ENCODE results near the gene ELOA. TPM values are rescaled to one million over a fixed set of nuclear protein-coding genes. Genes with fewer than 3 reads are reported as not detected.

ELOA gene
- total and polyA plus RNA-seq, 9 of the 15 experiments (the other 6 are each of a cell fraction or from before 2014, with no cell fraction given), result 31.9 to 98.6 (median 61.3) TPM

DNA sequence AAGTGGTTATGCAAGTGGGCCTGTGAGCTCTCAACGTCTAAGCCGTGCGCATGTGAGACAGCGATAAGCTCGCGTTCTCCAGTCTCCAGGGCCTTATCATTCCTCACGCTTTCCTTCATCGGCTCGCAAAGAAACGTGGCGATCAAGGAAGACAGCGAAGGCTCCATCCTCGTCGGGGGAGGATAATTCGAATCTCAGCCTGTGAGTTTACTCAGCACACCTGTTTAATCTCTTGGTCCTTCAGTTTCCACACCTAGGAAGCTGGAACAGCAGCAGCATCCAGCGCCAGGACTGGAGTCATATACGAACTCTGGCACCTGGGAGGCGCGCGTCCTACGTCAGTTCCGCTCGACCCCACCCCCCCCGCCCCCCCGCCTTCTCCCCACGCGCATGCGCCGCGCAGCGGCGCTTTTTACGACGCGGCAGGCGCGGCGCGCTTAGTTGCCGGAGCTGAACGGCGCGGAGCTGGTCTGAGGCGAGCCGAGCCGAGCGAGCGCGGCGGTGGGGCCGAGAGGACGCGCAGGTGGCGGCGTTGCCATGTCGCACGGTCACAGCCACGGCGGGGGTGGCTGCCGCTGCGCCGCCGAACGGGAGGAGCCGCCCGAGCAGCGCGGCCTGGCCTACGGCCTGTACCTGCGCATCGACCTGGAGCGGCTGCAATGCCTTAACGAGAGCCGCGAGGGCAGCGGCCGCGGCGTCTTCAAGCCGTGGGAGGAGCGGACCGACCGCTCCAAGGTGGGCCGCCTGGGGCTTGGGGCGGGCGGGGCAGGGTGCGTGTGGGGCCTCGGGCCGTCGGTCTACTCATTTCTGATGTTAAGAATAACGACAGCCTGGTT is 34.9 kb downstream of the ELOA start, which contains the start of gene PITHD1 (continued):
- peak; percentile 98 for TF ChIP-seq PHF8 (IDR thresholded peaks at IDR 0.05; ENCODE audit: borderline replicate concordance, low read length)
- peak; percentile 61; the same call in 1 of the 2 replicates for TF ChIP-seq TARDBP (IDR thresholded peaks at IDR 0.05)
- TF ChIP-seq PML (IDR thresholded peaks at IDR 0.05; ENCODE audit: low read length), result peak; percentile 92
- TF ChIP-seq SIN3B (IDR thresholded peaks at IDR 0.05; ENCODE audit: low read depth), result peak; percentile 91

- H3K4me3 ChIP-seq, result peak overlapping the region; percentile 78; the same call in 1 of the 2 replicates
- FAIRE-seq, result no peak
- TF ChIP-seq CTBP1 (IDR thresholded peaks at IDR 0.05; ENCODE audit: borderline replicate concordance), result no peak
- peak; percentile 99 for TF ChIP-seq C11orf30 (IDR thresholded peaks at IDR 0.05; ENCODE audit: low read depth)
- peak; percentile 73 for TF ChIP-seq NFE2L1 (tag; IDR thresholded peaks at IDR 0.05; ENCODE audit: borderline replicate concordance, low read depth)
- TF ChIP-seq ZKSCAN1 (IDR thresholded peaks at IDR 0.05; ENCODE audit: low read depth, low read length), result no peak
- peak; percentile 88 for TF ChIP-seq DPF2 (IDR thresholded peaks at IDR 0.05)
- TF ChIP-seq, protein P1, sequence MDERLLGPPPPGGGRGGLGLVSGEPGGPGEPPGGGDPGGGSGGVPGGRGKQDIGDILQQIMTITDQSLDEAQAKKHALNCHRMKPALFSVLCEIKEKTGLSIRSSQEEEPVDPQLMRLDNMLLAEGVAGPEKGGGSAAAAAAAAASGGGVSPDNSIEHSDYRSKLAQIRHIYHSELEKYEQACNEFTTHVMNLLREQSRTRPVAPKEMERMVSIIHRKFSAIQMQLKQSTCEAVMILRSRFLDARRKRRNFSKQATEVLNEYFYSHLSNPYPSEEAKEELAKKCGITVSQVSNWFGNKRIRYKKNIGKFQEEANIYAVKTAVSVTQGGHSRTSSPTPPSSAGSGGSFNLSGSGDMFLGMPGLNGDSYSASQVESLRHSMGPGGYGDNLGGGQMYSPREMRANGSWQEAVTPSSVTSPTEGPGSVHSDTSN (CRISPR knock-in tag; IDR thresholded peaks at IDR 0.05; ENCODE audit: low read depth), result no peak
- TF ChIP-seq, protein P1 (tag; conservative IDR thresholded peaks at IDR 0.05; ENCODE audit: low read depth), result peak; percentile 79
- TF ChIP-seq ZNF408 (CRISPR knock-in tag; IDR thresholded peaks at IDR 0.05; ENCODE audit: low read depth), result no peak
- no peak for TF ChIP-seq XRCC4 (IDR thresholded peaks at IDR 0.05; ENCODE audit: extremely low read depth, insufficient read depth, insufficient read length)
- peak; percentile 52; the same call in 1 of the 2 replicates for TF ChIP-seq SMARCC2 (IDR thresholded peaks at IDR 0.05; ENCODE audit: low read depth)
- TF ChIP-seq ARID1B (IDR thresholded peaks at IDR 0.05), result peak; percentile 55; the same call in 1 of the 2 replicates
Observed at GRCh38 chr1:23779826-23780371, 36.6 kb downstream of the ELOA start.

More at GRCh38 chr1:23779826-23780371, 36.6 kb downstream of the ELOA start:
- no TSS peak for BruUV-seq (replicated peaks)
- CTCF ChIA-PET (ENCODE audit: low intra/inter-chr PET ratio), result no interaction called here
- Histone ChIP-seq H3K79me2 (ENCODE audit: control insufficient read depth, insufficient read depth, low read length) (peaks cover 85% of the 10 kb centered on the region), H3K9me3 (replicated peaks; ENCODE audit: control insufficient read depth, insufficient read depth, low read depth, low read length) (no peaks in the 10 kb centered on the region), H3K27me3 (ENCODE audit: control insufficient read depth in 2 of 2, insufficient read depth in 2 of 2, low read length in 2 of 2) (no peaks in the 10 kb centered on the region), H4K20me1 (replicated peaks; ENCODE audit: control insufficient read depth, insufficient read depth, low read length) (0 out of 2 replicates have a peak, but pooled peaks cover 8% of the 10 kb centered on the region), H2AFZ (ENCODE audit: low read depth, low read length) (no peak overlapping the region), H3K4me2 (ENCODE audit: insufficient read depth, low read length) (peak overlapping the region; percentile 100), H3K27ac (ENCODE audit: extremely low read depth, low read depth, low read length) (peak overlapping the region; percentile 97), H3K9me1 (ENCODE audit: control insufficient read depth, insufficient read depth, low read length) (no peaks in the 10 kb centered on the region), H3K9ac (ENCODE audit: insufficient read depth in 1 of 2, low read depth in 2 of 2, low read length in 2 of 2) (peak overlapping the region in 1 of 2 experiments; percentile 89; a peak in 2 of 4 replicates), H3K36me3 (ENCODE audit: control insufficient read depth, insufficient read depth, low read length) (peaks cover 51% of the 10 kb centered on the region), H3K4me1 (replicated peaks in 1 of 2; ENCODE audit: control insufficient read depth in 2 of 2, insufficient read depth in 2 of 2, low read length in 2 of 2) (peaks cover 7 to 28% of the 10 kb centered on the region in 2 experiments; a peak in 3 of 5 replicates)
- ATAC-seq (no peak), DNase-seq (ENCODE audit: extremely low read depth in 1 of 4, low spot score in 3 of 4) (peak in 2 of 4 experiments; percentile 59 to 64)
- WGBS (ENCODE audit: insufficient coverage, low coverage, missing lambda C conversion rate), result 5% methylated on average over 3 of the region's 3 CpGs
- intact Hi-C loops (cut with micrococcal nuclease), result no loop called here
- POLR2A ChIA-PET, result interaction anchor here (0.7 to 7.8 kb wide), 13 partner anchors 9 to 201 kb away, joined by 3 to 197 read pairs (median 4); partner anchors contain the start of genes LYPLA2 and SRSF10
- in situ Hi-C loops (cut with MboI), result no loop called here

Measured in K562 (cell line).